ENCODE measurements around the gene NKX1-2.

GRCh38 chr10:124495162-124495561, 45.3 kb upstream of the NKX1-2 start:
- no peak for TF ChIP-seq CTCF (conservative IDR thresholded peaks at IDR 0.05; ENCODE audit: low read depth in 2 of 2)
- no peak for TF ChIP-seq JUNB (IDR thresholded peaks at IDR 0.05; ENCODE audit: unreplicated experiment)
- no peak for TF ChIP-seq EZH2 (IDR thresholded peaks at IDR 0.05; ENCODE audit: low read depth, unreplicated experiment)
- no peak for TF ChIP-seq EZH2phosphoT487 (IDR thresholded peaks at IDR 0.05; ENCODE audit: unreplicated experiment)
- no peak for TF ChIP-seq POLR2AphosphoS5 (IDR thresholded peaks at IDR 0.05; ENCODE audit: low read depth)
- TF ChIP-seq REST (IDR thresholded peaks at IDR 0.05; ENCODE audit: unreplicated experiment) = no peak
- no peak for TF ChIP-seq CREB1 (CRISPR knock-in tag; IDR thresholded peaks at IDR 0.05; ENCODE audit: low read depth)
- no peak for TF ChIP-seq ETS1 (IDR thresholded peaks at IDR 0.05)
- TF ChIP-seq ZNF462 (CRISPR knock-in tag; IDR thresholded peaks at IDR 0.05) = no peak
- TF ChIP-seq ZNF331 (CRISPR knock-in tag; IDR thresholded peaks at IDR 0.05; ENCODE audit: low read depth) = no peak
- TF ChIP-seq STAT1 (IDR thresholded peaks at IDR 0.05; ENCODE audit: unreplicated experiment) = no peak
- no peak for TF ChIP-seq ZNF114 (CRISPR knock-in tag; IDR thresholded peaks at IDR 0.05)
- TF ChIP-seq NANOG (IDR thresholded peaks at IDR 0.05; ENCODE audit: borderline replicate concordance) = no peak

Data from GM23338 (cell line).